Neural cell (in vitro differentiated cells): ENCODE results near the gene PRAC2. TPM values are rescaled to one million over a fixed set of nuclear protein-coding genes. Genes with fewer than 3 reads are reported as not detected.

Source experiments
- H2AFZ ChIP-seq: fragments of 200-600, 300-800 bp; sonication (generic), shearing (Covaris generic); 2 replicates; pipeline ENCODE4 v1.6.0; 2014; ENCODE audit warnings: low read depth, mild to moderate bottlenecking, antibody characterized with exemption, low read length, moderate library complexity
- H3F3A ChIP-seq: fragments of 200-600 bp; shearing (Covaris generic); 2 replicates; pipeline ENCODE4 v1.6.1; 2016; ENCODE audit warnings: mild to moderate bottlenecking, moderate library complexity, mixed read lengths, antibody characterized with exemption, low read length; ENCODE audit not compliant: insufficient read depth, poor library complexity, severe bottlenecking
- H3K27ac ChIP-seq: fragments of 200-600, 300-800 bp; sonication (generic), shearing (Covaris generic); 2 replicates; pipeline ENCODE4 v1.5.1; 2014; ENCODE audit warnings: mild to moderate bottlenecking, low read length, moderate library complexity
- H3K27me3 ChIP-seq: fragments of 300-800, 200-600 bp; sonication (generic), shearing (Covaris generic); 2 replicates; pipeline ENCODE4 v1.6.0; 2014; ENCODE audit warnings: mild to moderate bottlenecking, low read depth, low read length, moderate library complexity; ENCODE audit not compliant: insufficient read depth
- H3K36me3 ChIP-seq: fragments of 300-800, 200-600 bp; sonication (generic), shearing (Covaris generic); 2 replicates; pipeline ENCODE4 v1.5.1; 2014; ENCODE audit warnings: mild to moderate bottlenecking, antibody characterized with exemption, low read length, moderate library complexity; ENCODE audit not compliant: insufficient read depth
- H3K4me2 ChIP-seq: fragments of 300-800, 200-600 bp; sonication (generic), shearing (Covaris generic); 2 replicates; pipeline ENCODE4 v1.6.0; 2014; ENCODE audit warnings: mild to moderate bottlenecking, low read length
- H3K4me3 ChIP-seq: fragments of 300-800, 200-600 bp; sonication (generic), shearing (Covaris generic); 2 replicates; pipeline ENCODE4 v1.5.1; 2014; ENCODE audit warnings: mild to moderate bottlenecking, low read length, moderate library complexity
- H3K79me2 ChIP-seq: fragments of 200-600 bp; shearing (Covaris generic); replicated peaks from 2 replicates; pipeline ENCODE4 v1.6.0; 2014; ENCODE audit warnings: mild to moderate bottlenecking, low read length, moderate library complexity; ENCODE audit not compliant: insufficient read depth
- H3K9ac ChIP-seq: fragments of 300-800, 200-600 bp; sonication (generic), shearing (Covaris generic); 2 replicates; pipeline ENCODE4 v1.6.1; 2016; ENCODE audit warnings: mild to moderate bottlenecking, low read length, mixed read lengths
- H3K9me2 ChIP-seq: fragments of 200-600 bp; shearing (Covaris generic); 2 replicates; pipeline ENCODE4 v1.6.1; 2016; ENCODE audit warnings: mild to moderate bottlenecking, low read length, mixed read lengths; ENCODE audit not compliant: insufficient read depth
- H3K9me3 ChIP-seq: fragments of 200-600, 300-800 bp; sonication (generic), shearing (Covaris generic); 2 replicates; pipeline ENCODE4 v1.6.1; 2016; ENCODE audit warnings: mild to moderate bottlenecking, mixed run types, low read length, moderate library complexity, mixed read lengths
- H4K20me1 ChIP-seq: fragments of 200-600 bp; shearing (Covaris generic); 2 replicates; pipeline ENCODE4 v1.6.1; 2016; ENCODE audit warnings: mild to moderate bottlenecking, mixed run types; ENCODE audit not compliant: insufficient read depth
- CTCF ChIP-seq: fragments of 450-650 bp; IDR thresholded peaks from 2 replicates; pipeline ENCODE4 v1.5.1; 2014; ENCODE audit warnings: antibody characterized with exemption, mild to moderate bottlenecking, moderate library complexity; ENCODE audit not compliant: poor library complexity, severe bottlenecking
- EP300 ChIP-seq: fragments of 450-650 bp; conservative IDR thresholded peaks from 2 replicates; pipeline ENCODE4 v1.6.1; 2014; ENCODE audit warnings: antibody characterized with exemption, mild to moderate bottlenecking, moderate library complexity; ENCODE audit not compliant: poor library complexity, severe bottlenecking
- EZH2 ChIP-seq: fragments of 200-600, 300-800 bp; shearing (Covaris generic), sonication (generic); IDR thresholded peaks from 2 replicates; pipeline ENCODE4 v1.6.1; 2014; ENCODE audit warnings: antibody characterized with exemption, low read length, borderline replicate concordance, mild to moderate bottlenecking; ENCODE audit not compliant: insufficient read depth, poor library complexity, severe bottlenecking
- MXI1 ChIP-seq: fragments of 450-650 bp; conservative IDR thresholded peaks from 2 replicates; pipeline ENCODE4 v1.6.1; 2014; ENCODE audit warnings: antibody characterized with exemption, mild to moderate bottlenecking; ENCODE audit not compliant: poor library complexity, severe bottlenecking
- POLR2AphosphoS5 ChIP-seq: IDR thresholded peaks from 2 replicates; pipeline ENCODE4 v1.6.1; 2012
- RAD21 ChIP-seq: fragments of 450-650 bp; conservative IDR thresholded peaks from 2 replicates; pipeline ENCODE4 v1.6.1; 2014; ENCODE audit warnings: antibody characterized with exemption, mild to moderate bottlenecking, moderate library complexity
- SMC3 ChIP-seq: fragments of 450-650 bp; conservative IDR thresholded peaks from 2 replicates; pipeline ENCODE4 v1.6.1; 2014; ENCODE audit warnings: antibody characterized with exemption, mild to moderate bottlenecking, moderate library complexity; ENCODE audit not compliant: poor library complexity
- TAF1 ChIP-seq: IDR thresholded peaks from 2 replicates; pipeline ENCODE4 v1.6.1; 2012; ENCODE audit warnings: low read depth
- polyA plus RNA-seq: library from polyadenylated mRNA; depleted of rRNA; stranded (reverse); fragments of >200 nt; gene quantifications from 2 replicates; pipeline ENCODE4 v1.2.3, GENCODE V29; 2014
- TF ChIP-seq, protein P1 (sequence below): IDR thresholded peaks from 2 replicates; pipeline ENCODE4 v1.6.1; 2012; ENCODE audit warnings: borderline replicate concordance

Gene PRAC2
- polyA plus RNA-seq, 1 donor from 2014 or later: not detected

GRCh38 chr17:48732688-48733629 lies 10.0 kb downstream of the PRAC2 start:
- Histone ChIP-seq H3F3A (no peaks in the 10 kb centered on the region), H3K4me2 (no peak overlapping the region), H3K27me3 (peaks cover 100% of the 10 kb centered on the region), H3K79me2 (no peaks in the 10 kb centered on the region), H3K9me2 (no peaks in the 10 kb centered on the region), H2AFZ (no peak overlapping the region), H4K20me1 (no peaks in the 10 kb centered on the region), H3K36me3 (no peaks in the 10 kb centered on the region), H3K9me3 (no peaks in the 10 kb centered on the region), H3K9ac (no peak overlapping the region), H3K27ac (no peak overlapping the region), H3K4me3 (no peak overlapping the region)
- TF ChIP-seq TAF1: no peak
- TF ChIP-seq RAD21: no peak
- no peak for TF ChIP-seq POLR2AphosphoS5
- TF ChIP-seq EP300: no peak
- TF ChIP-seq SMC3: no peak
- no peak for TF ChIP-seq MXI1
- TF ChIP-seq, protein P1, sequence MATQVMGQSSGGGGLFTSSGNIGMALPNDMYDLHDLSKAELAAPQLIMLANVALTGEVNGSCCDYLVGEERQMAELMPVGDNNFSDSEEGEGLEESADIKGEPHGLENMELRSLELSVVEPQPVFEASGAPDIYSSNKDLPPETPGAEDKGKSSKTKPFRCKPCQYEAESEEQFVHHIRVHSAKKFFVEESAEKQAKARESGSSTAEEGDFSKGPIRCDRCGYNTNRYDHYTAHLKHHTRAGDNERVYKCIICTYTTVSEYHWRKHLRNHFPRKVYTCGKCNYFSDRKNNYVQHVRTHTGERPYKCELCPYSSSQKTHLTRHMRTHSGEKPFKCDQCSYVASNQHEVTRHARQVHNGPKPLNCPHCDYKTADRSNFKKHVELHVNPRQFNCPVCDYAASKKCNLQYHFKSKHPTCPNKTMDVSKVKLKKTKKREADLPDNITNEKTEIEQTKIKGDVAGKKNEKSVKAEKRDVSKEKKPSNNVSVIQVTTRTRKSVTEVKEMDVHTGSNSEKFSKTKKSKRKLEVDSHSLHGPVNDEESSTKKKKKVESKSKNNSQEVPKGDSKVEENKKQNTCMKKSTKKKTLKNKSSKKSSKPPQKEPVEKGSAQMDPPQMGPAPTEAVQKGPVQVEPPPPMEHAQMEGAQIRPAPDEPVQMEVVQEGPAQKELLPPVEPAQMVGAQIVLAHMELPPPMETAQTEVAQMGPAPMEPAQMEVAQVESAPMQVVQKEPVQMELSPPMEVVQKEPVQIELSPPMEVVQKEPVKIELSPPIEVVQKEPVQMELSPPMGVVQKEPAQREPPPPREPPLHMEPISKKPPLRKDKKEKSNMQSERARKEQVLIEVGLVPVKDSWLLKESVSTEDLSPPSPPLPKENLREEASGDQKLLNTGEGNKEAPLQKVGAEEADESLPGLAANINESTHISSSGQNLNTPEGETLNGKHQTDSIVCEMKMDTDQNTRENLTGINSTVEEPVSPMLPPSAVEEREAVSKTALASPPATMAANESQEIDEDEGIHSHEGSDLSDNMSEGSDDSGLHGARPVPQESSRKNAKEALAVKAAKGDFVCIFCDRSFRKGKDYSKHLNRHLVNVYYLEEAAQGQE: no peak
- no peak for TF ChIP-seq EZH2
- no peak for TF ChIP-seq CTCF

DNA sequence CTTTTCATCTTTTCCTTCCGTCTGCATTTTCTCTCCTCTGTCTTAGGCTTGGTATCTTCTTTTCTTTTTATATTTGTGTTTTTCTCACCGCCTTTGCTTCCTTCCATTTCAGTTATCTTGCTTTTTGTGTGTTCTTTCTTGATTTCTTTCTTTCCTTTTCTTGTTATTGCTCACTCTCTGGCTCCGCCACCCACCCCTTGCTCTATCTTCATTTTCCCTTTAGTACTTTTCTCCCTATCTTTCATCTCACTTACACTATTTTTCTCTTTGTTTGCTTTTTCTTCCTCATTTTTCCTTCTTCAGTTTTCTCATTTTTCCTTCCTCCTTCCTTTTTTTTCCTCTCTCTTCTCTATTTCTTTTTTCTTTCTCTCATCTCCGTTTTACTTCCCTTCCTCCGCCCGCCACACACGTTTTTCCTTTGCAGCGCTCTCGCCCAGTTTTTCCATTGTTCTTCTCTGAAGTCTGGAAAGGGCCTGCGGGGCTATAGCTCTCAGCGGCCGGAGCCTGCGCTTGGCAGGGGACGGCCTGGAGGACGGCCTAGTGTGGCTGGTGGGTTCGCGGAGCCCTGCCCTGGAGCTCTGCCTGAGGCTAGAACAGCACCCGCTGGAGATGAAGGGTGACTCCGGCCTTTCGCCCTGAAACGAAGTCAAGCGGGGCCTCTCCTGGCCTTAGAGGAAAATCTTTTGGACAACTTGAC lies 10.8 kb downstream of the PRAC2 start:
- Histone ChIP-seq H3K27me3 (peaks cover 100% of the 10 kb centered on the region), H3K36me3 (no peaks in the 10 kb centered on the region), H4K20me1 (no peaks in the 10 kb centered on the region), H3K27ac (no peak overlapping the region), H3F3A (no peaks in the 10 kb centered on the region), H3K4me2 (no peak overlapping the region), H2AFZ (no peak overlapping the region), H3K9me3 (peaks cover 3% of the 10 kb centered on the region), H3K9ac (no peak overlapping the region), H3K79me2 (no peaks in the 10 kb centered on the region), H3K9me2 (no peaks in the 10 kb centered on the region), H3K4me3 (no peak overlapping the region)
- TF ChIP-seq SMC3: no peak
- no peak for TF ChIP-seq POLR2AphosphoS5
- TF ChIP-seq MXI1: no peak
- TF ChIP-seq CTCF: no peak
- TF ChIP-seq TAF1: no peak
- TF ChIP-seq RAD21: no peak
- TF ChIP-seq, protein P1: no peak
- TF ChIP-seq EP300: no peak
- no peak for TF ChIP-seq EZH2
